NCI-H1694 treated with DMSO at 0.1 percent for 48 hours (cell line): Measurements from ENCODE around the gene ALG6.
"Not testable (repeated sequence)": the region's sequence is repeated elsewhere in the genome, so short reads cannot be mapped to it uniquely, and the experiment has no call there.

Experiments
- DNase-seq: peaks from one replicate; lab custom pipeline; 2025; lab: John Stamatoyannopoulos, UW

ALG6 gene

GRCh38 chr1:63328781-63329180, 38.6 kb upstream of the ALG6 start:
- DNase-seq = no peak

- DNase-seq = no peak
Measured at GRCh38 chr1:63329621-63330330, 37.7 kb upstream of the ALG6 start.

GRCh38 chr1:63330331-63330916, 37.0 kb upstream of the ALG6 start:
- DNase-seq = no peak

DNA sequence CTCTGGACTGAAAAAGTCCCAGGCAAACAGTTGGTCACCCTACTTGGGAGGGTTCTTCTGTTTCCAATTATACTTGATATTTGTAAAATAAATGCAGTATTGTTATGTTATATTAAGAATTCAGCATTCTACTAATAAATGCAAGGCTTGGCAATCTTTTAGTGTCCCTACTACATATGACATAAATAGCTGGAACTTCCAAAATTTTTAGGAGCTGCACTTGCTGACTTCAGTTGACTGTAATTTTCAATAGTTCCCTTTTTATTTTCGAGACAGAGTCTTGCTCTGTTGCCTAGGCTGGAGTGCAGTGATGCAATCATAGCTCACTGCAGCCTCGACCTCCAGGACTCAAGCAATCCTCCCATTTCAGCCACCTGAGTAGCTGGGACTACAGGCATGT, 25.0 kb upstream of the ALG6 start:
- DNase-seq = no peak

GRCh38 chr1:63343922-63344321, 23.5 kb upstream of the ALG6 start:
- no peak for DNase-seq

DNA sequence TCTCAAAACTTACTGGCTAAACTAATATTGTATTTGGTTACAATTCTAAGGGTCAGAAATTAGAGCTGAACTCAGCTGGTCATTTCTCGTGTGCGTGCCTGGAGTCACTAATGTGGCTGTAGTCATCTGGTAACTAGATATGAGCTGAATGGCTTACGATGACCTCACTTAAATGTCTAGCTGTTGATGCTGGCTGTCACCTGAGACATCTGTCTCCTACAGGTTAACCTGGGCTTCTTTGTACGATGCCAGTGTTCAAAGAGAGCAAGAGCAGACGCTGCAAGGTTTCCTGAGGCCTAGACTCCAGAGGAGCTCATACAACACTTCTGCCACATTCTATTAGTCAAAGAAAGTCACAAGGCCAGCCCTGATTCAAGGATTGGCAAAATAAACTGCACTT, 17.1 kb upstream of the ALG6 start:
- DNase-seq = no peak

DNA sequence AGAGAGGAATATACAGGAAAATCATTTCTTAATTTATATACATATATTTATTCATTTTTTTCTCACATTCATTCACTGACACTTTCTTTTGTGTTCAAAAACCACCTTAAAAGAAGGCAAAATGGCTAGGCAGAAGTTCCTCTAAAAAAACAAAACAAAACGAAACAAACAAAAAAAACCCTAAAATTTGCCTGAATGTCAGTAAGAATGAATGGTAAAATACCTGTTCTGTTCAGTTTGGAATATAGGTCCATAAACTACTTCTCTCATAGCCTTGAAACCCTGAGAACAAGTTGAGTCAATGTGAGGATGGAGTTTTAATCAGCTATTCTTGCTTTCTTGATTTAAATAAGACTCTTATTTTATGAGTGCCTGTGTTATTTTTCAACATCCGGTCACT, 14.7 kb upstream of the ALG6 start:
- DNase-seq = no peak

DNA sequence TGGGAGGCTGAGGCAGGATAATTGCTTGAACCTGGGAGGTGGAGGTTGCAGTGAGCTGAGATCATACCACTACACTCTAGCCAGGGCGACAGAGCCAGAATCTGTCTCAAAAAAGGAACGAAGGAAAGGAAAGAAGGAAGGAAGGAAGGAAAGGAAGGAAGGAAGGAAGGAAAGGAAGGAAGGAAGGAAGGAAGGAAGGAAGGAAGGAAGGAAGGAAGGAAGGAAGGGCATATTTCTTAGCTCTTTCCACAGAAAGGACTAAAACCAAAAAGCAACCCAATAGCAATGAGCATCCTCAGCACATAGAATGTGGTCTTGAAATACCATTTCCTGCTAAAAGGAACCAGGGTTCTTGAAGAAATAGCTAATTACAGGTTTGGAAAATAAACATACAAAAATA, 11.2 kb upstream of the ALG6 start:
- not testable (repeated sequence) for DNase-seq

- no peak for DNase-seq
Measured at GRCh38 chr1:63359561-63359960, 7.9 kb upstream of the ALG6 start.

- no peak for DNase-seq
Measured at GRCh38 chr1:63362073-63362472, 5.4 kb upstream of the ALG6 start.

GRCh38 chr1:63362578-63362977, 4.8 kb upstream of the ALG6 start:
- DNase-seq = no peak

GRCh38 chr1:63363014-63363413, 4.4 kb upstream of the ALG6 start:
- no peak for DNase-seq

DNA sequence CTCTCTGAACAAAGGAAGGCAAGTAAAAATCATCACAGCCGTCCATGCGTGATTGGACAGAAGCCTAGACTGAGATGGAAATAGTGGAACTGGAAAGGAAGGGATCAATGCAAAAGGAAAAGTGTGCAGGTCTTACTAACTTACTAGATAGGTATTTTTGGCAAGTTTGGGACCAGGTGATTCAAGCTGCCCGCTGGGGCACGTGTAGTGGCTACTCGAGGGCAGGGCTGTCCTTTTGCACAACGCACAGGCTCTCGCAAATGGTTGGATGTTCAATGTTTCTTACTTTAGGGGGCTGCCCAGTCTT, 566 bp upstream of the ALG6 start:
- no peak for DNase-seq

DNA sequence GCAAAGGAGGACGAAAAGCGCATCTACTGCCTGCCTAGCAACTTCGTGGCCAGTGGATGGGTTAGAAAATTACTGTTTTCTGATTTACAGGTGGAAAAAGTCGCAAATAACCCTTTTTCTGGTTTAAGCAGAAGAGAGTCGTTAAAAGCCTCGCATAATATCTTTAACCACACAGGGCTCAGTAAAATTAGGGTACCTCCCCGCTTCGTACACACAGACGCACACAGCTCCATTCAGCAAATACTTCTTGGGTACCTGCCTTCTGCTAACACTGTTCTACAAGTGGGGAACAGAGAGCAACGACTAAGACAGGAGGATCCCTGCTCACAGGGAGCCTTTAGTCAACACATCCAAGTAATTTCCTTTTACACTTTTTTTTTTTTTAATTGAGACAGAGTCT, 704 bp downstream of the ALG6 start:
- DNase-seq = peak; percentile 27

- no peak for DNase-seq
Measured at GRCh38 chr1:63379583-63379982, 12.2 kb downstream of the ALG6 start.

DNA sequence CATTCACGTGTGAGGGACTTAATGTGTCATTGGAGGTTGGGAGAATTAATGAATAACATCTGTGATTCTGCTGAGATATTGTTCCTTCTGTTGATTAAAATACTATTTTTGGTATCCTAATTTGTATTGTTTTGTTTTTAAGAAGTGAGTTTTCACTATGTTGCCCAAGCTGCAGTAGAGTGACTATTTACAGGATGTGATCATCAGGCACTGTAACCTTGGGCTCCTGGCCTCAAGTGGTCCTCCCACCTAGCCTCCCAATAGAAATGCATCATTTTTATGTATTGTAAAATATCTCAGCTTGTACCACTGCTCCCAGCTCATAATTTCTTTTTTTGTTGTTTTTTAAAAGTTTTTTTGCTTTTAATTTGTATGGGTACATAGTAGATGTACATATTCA, 14.3 kb downstream of the ALG6 start:
- DNase-seq = no peak

- no peak for DNase-seq
Measured at GRCh38 chr1:63401945-63402344, 34.5 kb downstream of the ALG6 start.

DNA sequence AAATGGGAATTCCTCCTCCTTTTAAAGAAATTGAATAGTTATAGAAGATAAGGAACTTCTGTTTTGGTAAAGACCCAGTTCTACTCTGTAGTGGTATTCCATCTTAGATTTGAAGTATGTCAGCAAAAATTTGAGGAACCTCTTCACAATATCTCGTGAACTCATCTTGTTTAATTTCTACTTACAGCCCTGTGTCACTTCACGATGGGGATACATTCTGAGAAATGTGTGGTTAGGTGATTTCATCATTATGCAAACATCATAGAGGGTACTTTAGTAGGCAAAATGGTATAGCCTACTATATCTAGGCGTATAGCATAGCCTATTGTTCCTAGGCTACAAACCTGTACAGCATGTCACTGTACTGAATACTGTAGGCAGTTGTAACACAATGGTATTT, 36.0 kb downstream of the ALG6 start:
- no peak for DNase-seq

GRCh38 chr1:63405021-63405420, 37.6 kb downstream of the ALG6 start:
- DNase-seq = no peak

DNA sequence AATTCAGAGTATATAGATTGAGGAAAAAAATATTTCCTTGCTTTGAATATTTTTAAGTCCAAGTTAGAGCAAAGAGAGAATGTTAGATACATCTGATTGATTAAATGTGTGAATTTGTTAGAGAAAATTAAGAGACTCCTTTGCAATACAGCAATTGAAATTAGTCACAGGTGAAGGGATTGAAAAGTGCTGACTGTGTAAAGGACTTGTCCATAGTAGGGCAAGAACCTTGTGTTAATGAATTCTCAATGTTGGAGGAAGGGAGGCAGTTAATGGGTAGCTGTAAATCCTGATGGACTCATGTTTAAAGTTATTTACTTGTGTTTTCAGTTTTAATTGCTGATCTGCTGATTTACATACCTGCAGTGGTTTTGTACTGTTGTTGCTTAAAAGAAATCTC, 38.6 kb downstream of the ALG6 start:
- no peak for DNase-seq

DNA sequence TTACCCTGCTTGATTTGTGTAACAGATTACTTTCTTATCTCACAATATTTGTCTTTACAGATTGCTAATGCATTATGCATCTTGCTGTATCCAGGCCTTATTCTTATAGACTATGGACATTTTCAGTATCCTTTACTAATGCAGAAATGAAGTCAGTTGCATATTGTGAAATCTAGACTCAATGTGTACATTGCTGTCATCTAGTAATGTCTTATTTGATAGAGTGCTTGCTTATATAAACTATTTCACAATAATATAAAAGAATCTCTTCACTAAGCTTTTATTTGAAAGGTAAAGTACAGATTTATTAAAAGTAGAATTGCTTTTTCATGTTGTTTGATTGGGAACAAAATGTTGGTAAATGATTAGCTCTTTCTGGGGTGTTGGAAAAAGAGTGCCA, 39.6 kb downstream of the ALG6 start:
- no peak for DNase-seq

GRCh38 chr1:63408331-63408730, 40.9 kb downstream of the ALG6 start:
- no peak for DNase-seq

DNA sequence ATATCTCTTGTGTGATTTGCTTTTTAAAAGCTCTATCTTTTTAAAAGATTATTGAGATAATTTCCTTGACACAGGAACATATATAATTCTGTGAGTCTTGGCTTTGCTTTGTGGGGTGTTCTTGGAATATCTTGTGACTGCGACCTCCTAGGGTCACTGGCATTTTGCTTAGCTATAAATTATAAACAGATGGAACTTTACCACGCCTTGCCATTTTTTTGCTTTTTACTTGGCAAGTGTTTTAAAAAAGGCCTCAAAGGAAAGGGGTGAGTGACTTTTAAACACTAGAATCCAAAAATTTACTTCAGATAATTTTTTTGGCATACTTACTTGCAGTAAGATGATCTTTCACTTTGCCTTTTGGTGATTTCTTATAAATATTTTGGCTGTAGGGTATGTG, 43.6 kb downstream of the ALG6 start:
- DNase-seq = no peak

DNA sequence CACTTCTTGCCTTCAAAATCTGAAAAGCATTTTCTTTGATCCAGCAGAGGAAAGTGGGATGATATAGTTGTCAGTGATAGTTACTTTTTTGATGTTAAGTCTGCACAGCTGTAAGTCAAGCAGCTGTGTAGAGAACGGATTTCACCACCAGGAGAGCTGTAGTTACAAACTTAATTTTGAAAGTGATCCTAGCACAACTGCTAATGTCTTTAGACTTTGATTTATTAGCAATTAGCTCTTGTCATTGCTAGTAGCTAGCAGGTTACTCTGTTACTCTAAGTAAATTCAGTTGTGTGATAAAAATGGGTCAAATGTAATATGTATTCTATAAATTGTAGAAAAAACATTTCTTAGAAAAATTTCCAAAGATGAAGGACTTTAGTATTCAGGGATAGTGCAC, 46.0 kb downstream of the ALG6 start:
- DNase-seq = no peak
